Breast epithelium (tissue), 3 donors: ENCODE measurements around the gene CDON.

Experiments used
- POLR2A ChIP-seq: fragments of 450-650 bp; IDR thresholded peaks from one replicate; pipeline ENCODE4 v1.6.1; 2016; ENCODE audit warnings: antibody characterized with exemption, mild to moderate bottlenecking, moderate library complexity
- TF ChIP-seq, protein P1 (sequence below), 3 donors: fragments of 450-650 bp; IDR thresholded peaks; one replicate each; pipeline ENCODE4 v1.5.1; 2016 to 2017; ENCODE audit warnings: antibody characterized with exemption in 3 of 3, mild to moderate bottlenecking in 3 of 3, moderate library complexity in 3 of 3

DNA sequence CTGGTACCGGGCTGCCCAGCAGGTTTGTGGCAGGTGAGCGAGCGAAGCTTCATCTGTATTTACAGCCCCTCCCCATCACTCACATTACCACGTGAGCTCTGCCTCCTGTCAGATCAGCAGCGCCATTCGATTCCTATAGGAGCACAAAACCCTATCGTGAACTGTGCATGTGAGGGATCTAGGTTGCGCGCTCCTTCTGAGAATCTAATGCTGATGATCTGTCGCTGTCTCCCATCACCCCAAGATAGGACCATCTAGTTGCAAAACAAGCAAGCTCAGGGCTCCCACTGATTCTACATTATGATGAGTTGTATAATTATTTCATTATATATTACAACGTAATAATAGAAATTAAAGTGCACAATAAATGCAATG is 132.6 kb downstream of the CDON start:
- TF ChIP-seq, protein P1, sequence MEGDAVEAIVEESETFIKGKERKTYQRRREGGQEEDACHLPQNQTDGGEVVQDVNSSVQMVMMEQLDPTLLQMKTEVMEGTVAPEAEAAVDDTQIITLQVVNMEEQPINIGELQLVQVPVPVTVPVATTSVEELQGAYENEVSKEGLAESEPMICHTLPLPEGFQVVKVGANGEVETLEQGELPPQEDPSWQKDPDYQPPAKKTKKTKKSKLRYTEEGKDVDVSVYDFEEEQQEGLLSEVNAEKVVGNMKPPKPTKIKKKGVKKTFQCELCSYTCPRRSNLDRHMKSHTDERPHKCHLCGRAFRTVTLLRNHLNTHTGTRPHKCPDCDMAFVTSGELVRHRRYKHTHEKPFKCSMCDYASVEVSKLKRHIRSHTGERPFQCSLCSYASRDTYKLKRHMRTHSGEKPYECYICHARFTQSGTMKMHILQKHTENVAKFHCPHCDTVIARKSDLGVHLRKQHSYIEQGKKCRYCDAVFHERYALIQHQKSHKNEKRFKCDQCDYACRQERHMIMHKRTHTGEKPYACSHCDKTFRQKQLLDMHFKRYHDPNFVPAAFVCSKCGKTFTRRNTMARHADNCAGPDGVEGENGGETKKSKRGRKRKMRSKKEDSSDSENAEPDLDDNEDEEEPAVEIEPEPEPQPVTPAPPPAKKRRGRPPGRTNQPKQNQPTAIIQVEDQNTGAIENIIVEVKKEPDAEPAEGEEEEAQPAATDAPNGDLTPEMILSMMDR (IDR thresholded peaks at IDR 0.05) = no peak
- no peak for TF ChIP-seq POLR2A
